KBM-7 (cell line): ENCODE results near the gene XRCC5.

Experiments
- DNase-seq: peaks from one replicate; pipeline ENCODE4 v3.0.0-alpha.2; 2015
- in situ Hi-C: fragments of 300-500 bp; cut with MboI; formaldehyde crosslinking; loops from 2 replicates; pipeline ENCODE4 v1.14.3; 2020; ENCODE audit warnings: low sequenced_read_pairs, low pct_unique_long_range_greater_than_20kb, mixed read lengths

XRCC5 gene

DNA sequence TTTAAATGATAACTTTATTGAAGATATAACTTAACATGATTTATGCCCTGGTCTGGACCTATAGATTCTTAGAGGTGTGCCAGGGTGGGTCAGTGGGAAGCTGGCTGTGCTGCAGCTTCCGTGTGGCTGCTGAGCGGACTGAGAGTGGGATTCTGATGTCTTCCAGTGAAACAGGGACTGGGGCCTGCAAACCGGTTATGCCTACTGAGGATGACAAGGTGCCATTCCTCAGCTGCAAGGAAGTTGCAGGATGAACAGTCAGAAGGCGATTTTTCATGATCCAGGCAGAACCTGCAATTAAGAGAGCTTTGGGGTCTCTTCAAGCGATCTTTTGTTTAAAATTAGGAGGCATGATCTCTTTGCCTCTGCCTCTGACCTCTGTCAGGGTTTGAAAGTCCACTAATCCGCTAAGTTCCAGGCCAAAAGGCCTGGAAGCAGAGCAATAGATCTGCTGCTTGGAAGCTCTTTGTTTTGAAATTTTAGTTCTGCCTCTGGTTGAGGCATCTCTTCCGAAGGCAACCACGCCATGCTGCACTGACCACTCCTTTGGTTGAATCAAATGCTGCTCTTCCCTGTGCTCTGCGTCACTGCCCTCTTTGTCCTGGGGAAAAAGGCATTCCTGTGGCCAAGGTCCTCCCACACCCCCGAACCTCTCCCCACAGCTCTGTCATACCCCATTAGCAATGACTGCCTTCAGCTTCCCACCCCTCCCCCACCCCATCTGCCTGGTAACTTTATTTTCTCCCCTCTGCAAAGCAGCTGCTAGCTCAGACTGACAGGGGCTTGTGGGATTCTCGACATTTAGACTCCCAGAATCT, 25.5 kb upstream of the XRCC5 start:
- in situ Hi-C loops, result no loop called here
- DNase-seq, result no peak

DNA sequence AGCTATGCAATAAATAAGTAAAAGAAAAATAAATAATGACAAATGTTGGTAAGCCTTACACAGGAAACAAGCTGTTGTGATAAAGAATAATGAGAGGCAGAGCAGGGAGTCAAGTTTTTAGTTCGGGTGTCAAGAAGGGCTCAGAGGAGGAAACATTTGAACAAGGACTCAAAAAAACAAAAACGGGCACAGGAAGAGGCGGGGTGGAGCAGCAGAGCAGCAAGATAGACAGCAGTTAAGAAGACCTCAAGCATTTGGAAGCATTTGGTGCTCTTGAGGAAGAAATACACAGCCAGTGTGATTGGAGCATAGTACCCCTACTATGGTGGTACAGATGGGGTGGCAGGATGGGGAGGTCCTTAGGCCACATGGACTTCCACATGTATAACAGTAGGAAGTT, 24.6 kb upstream of the XRCC5 start:
- in situ Hi-C loops, result no loop called here
- no peak for DNase-seq

DNA sequence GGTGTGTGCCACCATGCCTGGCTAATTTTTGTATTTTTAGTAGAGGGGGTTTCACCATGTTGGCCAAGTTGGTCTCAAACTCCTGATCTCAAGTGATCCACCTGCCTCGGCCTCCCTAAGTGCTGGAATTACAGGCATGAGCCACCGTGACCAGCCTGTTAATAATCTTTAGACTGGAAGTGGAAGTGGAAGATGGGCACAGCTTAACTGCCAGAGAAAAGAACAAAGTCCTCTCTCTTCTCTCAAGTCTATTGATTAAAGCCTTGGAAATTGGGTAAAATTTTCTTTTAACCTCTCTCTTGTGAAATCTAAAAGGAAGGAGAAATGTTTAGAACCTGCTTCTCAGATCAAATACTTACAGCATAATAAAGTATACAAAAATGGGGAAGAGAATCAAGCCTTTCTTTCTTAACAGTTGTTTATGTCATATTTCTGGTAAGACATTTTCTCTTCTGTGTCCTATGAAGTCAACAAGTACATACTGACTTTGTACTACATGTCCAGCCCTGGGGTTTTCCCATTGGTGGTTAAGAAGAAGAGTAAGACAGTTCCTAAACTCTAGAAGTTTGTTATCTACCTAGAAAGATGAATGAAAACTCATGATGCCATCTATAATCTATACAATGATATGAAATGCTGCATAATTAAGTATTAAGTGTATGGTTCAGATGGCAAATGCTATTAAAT, 22.8 kb upstream of the XRCC5 start:
- in situ Hi-C loops, result no loop called here
- no peak for DNase-seq

DNA sequence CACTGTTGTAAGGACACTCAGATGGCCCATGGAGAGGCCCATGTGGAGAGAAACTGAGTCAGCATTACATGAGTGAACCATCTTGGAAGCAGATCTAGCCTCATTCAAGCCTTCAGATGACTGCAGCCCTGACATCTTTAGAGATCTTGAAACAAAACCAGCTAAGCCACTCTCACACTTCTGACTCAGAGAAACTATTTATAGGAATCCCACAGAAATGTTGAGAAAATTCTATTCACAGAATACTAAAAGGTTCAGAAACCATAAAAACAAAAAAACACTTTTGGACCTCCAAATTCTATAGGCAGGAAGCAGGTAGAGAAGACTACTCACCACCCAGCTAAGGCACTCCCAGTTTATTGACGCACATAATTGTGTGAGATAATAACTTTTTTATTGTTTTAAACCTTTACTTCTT, 18.8 kb upstream of the XRCC5 start:
- in situ Hi-C loops, result no loop called here
- DNase-seq, result no peak

DNA sequence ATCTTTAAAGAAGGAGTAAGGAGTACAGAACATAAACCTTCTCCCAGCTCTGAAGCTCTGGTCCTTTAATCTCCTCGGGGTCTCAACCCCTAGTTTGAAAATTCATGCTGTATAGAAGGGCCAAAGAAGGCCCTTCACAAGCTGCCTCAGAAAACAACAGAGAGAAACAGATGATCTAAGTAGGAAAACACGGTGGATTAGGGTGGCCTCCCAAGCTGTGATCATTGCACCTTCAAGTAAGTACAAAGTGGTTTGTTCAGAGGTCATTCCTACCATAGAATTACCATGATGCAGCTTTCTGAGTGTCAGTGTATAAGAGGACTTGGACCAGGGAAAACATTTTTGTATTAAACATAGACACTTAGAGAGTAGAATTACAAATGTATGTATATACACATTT, 16.5 kb upstream of the XRCC5 start:
- in situ Hi-C loops, result no loop called here
- no peak for DNase-seq

DNA sequence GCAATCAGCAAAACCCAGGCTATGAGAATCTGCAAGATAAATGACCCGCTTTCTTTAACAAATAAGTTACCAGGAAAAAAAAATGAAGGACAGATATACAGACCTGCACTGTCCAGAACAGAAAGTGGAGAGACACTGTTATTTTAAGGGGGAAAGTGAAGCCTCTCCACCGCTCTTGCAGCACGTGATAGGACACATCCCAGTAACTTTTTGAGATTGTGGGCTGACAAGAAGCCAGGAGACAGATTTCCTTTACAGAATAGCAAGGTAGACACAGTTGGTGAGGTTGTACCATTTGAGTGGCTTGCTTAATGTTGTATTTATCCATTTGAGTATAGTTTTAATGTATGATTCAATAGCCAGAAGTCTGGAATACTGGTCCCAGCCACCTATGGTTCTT, 14.4 kb upstream of the XRCC5 start:
- no peak for DNase-seq
- in situ Hi-C loops, result no loop called here

DNA sequence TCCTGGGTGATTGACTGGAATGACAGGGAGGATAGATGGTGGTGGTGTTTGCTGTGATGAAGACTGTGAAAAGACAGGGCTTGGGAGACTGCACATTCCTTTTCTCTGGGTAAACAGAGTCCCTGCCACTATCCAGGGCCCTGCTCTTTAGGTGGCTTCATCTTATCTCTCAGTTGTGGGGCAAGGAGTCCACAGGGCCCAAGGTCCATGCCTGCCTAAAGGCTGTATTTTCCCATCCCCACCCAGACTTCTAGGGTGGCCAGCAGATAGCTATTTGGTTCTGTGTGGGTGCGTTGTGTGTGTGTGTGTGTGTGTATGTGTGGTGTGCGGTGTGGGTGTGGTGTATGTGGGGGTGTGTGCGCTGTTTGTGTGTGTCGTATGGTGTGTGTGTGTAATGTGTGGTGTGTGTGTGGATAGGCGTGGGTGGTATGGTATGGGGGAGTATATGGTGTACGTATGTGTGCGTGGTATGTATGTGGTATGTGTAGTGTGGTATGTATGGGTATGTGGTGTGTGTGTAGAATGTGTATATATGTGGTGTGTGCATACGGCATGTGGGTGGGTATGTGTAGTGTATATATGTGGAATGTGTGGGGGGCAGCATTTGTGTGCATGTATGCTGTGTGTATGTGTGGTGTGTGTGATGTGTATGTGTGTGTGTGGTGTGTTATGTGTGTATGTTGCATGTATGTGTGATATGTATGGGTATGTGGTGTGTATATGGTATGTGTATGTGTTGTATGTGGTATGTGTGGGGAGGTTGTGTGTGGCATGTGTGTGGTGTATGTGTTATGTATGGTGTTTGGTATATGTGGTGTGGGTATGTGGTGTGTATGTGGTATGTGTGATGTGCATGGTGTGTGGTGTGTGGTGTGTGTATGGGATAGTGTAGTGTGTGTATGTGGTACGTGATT, 10.5 kb upstream of the XRCC5 start:
- no peak for DNase-seq
- in situ Hi-C loops, result no loop called here

DNA sequence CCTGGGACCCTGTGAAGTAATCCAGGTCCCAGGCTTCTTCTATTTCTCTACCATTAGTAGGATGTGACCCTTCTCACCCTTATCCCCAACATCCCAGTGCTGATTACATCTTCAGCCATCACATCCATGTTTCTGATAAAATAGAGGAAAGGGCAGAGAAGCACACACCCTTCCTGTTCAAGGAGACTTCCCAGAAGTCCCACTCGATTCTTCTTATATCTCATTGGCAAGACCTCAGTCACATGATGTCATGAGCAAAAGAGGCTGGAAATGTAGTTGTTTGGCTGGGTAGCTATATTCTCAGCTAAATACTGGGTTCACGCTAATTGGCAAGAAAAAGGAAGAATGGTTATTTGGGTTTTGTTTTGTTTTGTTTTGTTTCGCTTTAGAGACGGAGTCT, 8.0 kb upstream of the XRCC5 start:
- in situ Hi-C loops, result no loop called here
- DNase-seq, result no peak

DNA sequence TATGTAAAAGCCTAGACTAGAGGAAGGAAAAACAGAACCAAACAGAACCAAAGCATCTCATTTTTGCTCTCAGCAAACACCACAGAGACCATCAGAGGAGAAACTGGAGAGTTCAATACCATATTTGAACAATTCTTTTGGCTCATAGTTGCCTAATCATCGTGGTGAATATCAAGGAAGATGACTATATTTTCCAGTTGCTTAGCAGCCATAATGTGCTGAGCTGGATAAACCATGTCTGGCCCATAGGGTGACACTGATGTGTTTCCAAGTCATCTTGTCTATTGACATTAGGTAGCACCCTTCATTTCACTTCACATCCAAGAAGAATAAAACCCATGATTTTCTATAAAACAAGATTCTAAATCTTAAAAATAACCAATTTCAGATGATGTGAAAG, 5.9 kb upstream of the XRCC5 start:
- in situ Hi-C loops, result no loop called here
- DNase-seq, result no peak

DNA sequence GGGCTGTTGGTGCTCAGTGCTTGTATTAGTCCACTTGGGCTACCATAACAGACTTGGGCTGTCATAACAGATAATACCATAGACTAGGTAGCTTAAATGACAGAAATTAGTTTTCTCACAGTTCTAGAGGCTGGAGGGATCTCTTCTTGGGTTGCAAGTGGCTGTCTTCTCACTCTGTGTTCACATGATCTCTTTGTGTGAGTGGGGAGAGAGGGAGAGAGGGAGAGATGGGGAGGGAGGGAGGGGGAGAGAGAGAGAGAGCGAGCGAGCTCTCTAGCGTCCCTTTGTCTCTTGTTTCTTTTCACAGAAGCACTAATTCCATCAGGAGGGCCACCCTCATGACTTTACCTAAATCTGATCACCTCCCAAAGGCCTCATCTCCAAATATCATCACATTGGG, 4.5 kb upstream of the XRCC5 start:
- no peak for DNase-seq
- in situ Hi-C loops, result no loop called here

DNA sequence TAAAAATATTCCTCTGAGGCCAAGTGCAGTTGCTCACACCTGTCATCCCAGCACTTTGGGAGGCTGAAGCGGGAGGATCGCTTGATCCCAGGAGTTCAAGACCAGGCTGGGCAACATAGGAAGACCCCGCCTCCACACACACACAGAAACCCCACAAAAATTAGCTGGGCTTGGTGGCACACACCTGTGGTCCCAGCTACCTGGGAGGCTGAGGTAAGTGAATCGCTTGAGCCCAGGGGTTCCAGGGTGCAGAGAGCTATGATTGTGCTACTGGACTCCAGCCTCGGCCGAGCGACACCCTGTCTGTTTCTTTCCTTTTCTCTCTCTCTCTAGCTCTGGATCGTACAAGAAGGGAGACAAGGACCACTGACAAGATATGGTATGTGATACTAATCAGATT, 1.8 kb upstream of the XRCC5 start:
- no peak for DNase-seq
- in situ Hi-C loops, result no loop called here

DNA sequence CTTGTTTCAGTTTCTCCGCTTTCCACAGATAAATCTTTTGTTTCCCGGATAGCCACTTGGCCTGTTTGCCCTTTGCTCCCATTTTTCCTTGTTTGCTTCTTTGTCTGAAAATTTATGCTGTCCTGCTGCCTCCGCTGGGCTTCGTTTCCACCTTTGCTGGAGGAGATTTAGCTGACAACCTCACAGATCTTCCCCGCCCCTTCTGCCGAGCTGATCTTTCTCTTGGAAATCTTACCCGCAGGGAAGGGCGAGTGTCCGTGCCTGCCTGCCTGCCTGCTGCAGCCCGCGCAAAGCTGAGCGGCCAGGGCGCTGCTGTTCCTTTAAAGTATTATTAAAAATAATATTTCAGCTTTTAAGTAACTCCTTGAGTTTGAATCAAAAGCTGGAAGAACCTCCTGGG, 1.4 kb upstream of the XRCC5 start:
- in situ Hi-C loops, result no loop called here
- no peak for DNase-seq

DNA sequence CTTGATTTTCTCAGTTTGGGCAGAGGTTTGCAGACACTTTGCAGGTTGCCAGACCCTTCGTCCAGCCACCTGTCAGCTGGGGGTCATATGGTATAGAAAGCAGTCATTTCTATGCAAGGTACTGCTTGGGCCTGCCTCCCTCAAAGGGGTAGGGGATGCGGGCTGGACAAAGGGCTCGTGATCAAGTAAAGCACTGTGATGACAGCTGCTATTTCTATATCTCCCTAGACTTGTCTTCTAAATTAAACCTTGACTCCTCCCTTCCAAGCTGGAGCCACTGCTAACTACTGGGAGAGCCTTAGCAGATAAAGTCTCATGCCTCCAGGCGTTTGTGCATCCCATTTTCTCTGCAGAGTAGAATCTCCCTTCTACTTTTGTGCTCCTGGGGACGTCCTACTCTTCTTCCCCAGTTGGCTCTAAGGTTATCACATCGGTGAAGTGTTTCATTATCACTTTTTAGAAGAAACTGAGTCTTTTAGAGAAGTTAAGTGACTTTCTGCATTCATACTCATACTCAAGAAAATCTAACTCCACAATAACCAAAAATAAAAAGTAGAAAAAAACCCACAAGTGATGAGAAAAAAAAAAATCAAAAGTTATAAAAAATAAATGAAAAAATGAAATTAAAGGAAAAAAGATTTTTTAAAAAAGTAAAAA, 710 bp upstream of the XRCC5 start:
- in situ Hi-C loops, result no loop called here

DNA sequence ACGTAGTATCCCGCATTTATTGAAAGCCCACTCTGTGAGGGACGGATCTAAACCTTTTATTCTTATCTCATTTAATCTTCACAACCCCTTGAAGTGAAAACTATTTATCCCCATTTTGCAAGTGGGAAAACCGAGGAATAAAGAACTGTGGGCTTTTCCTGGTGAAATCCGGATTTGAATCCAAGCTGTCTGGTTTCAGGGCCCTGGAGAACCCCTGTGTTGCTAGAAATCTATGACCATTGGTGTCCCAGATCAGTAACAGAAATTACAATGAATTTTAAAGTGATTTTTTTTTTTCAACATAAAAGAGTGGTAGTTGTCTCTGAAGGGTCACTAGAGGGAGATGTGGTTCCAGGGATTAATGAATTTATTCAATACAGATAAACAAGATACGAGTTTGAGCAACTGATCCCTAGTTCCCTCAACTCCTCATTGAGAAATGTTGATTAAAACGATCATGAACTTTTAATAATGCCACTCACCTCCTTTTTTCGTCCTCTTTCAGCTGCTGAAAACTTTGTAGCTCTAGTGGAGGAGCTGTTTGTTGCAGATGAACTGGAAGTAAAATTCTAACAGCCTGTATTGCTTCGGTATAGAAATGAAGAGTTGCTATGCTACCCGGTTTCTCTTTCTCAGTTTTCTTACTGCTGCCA, 940 bp downstream of the XRCC5 start:
- peak; percentile 62 for DNase-seq
- in situ Hi-C loops, result no loop called here

More for the DNA sequence above, 710 bp upstream of the XRCC5 start:
- no peak for DNase-seq

DNA sequence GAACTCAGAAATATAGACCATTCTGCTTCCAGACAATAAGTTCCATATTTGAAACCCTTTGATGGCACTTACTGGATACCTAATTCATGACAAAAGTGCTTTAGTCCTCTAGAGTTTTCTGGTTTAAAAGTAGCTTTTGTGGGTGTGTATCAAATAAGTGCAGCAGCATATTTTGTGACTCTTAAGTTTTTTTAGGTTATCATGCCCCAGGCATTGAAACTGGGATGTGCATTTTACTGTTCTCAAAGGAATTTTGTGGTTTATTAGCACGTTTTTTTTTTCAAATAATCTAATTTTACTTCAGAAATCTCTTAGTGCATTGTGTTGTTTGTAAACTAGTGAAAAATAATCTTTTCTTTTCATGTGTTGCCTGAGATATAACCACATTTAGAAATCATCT, 1.5 kb downstream of the XRCC5 start:
- DNase-seq, result no peak
- in situ Hi-C loops, result no loop called here

DNA sequence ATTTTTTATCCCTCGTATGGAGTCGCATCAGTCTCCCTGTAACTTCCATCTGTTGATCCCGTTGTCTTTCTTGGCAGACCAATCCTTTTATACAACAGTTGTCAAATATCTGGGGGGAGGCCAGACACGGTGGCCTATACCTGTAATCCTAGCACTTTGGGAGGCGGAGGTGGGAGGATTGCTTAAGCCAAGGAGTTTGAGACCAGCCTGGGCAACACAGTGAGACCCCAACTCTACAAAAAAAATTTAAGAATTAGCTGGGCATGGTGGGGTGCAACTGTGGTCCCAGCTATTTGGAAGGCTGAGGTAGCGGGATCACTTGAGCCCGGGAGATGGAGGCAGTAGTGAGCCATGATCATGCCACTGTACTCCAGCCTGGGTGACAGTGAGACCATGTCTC, 2.0 kb downstream of the XRCC5 start:
- DNase-seq, result no peak
- in situ Hi-C loops, result no loop called here

DNA sequence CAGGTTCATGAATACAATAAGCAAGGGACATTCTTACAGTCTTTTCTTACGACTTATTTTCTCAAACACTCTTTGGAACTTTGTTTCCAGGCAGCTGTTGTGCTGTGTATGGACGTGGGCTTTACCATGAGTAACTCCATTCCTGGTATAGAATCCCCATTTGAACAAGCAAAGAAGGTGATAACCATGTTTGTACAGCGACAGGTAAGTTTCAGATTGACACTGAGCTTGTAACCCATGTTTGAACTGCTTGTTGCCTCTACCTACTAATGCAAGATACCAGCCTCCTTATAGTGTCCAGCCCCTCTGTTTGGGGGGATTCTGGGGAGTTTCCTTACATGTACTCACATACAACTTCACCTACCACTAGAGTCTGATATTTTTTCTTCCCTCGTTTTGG, 3.8 kb downstream of the XRCC5 start:
- in situ Hi-C loops, result no loop called here

DNA sequence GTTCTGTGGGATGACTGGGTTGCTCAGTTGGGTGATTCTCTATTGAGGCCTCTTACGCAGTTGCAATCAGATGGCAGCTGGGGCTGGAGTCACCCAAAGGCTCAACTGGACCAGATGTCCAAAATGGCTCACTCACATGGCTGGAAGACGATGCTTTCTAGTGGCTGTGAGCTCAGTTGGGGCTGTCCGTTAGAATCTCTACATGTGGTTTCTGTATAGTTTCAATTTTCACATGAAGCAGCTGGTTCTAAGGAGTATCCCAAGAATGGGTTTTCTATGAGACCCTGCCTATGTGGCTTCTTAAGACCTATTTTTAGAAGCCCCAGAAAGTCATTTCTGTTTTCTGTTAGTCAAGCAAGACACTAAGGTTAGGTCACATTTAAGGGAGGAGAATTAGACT, 4.4 kb downstream of the XRCC5 start:
- no peak for DNase-seq
- in situ Hi-C loops, result no loop called here

More for the DNA sequence above, 3.8 kb downstream of the XRCC5 start:
- no peak for DNase-seq

DNA sequence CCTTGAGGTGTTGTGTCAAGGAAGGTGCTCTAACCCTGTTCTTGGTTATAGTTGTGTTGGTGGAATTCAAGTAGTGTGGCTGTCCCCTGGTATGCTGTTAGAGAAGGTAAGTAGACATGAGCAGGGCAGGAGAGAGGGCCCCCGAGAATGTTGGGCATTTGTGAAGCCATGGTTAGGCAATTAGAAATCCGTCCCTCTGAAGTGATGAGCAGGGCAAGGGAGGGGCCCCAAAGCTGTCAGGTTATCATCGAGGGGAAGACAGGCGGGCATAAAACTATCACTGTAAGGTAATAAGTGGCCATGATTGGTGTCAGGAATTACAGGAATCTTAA, 5.2 kb downstream of the XRCC5 start:
- in situ Hi-C loops, result no loop called here
- no peak for DNase-seq
